Measurements from ENCODE around the gene UVRAG. TPM values are rescaled to one million over a fixed set of nuclear protein-coding genes. Genes with fewer than 3 reads are reported as not detected.
A peak's percentile ranks its signal among the peaks of the same experiment; 100 is the strongest.

Gene UVRAG
- total RNA-seq, 2 donors from 2014 or later: 10.9 to 31.0 TPM

GRCh38 chr11:75797116-75797515 lies 17.9 kb upstream of the UVRAG start:
- ATAC-seq: no peak
- no peaks in the 10 kb centered on the region for H3K36me3 ChIP-seq (replicated peaks in 1 of 2; ENCODE audit: insufficient read depth in 1 of 2, low read depth in 2 of 2)
- intact Hi-C loops (cut with DNase I): no loop called here
- no peak for DNase-seq
- no peaks in the 10 kb centered on the region for H3K27me3 ChIP-seq
- no peak overlapping the region for H3K4me3 ChIP-seq
- H3K27ac ChIP-seq: no peak overlapping the region
- H3K9me3 ChIP-seq: no peaks in the 10 kb centered on the region
- peaks cover 25% of the 10 kb centered on the region for H3K4me1 ChIP-seq
- TF ChIP-seq CTCF (IDR thresholded peaks at IDR 0.05) (no peak), POLR2A (IDR thresholded peaks at IDR 0.05) (no peak)
- WGBS, 2 donors: 93% methylated on average over 3 to 8 of the region's 8 CpGs

- H3K4me1 ChIP-seq: peaks cover 25% of the 10 kb centered on the region
- no peaks in the 10 kb centered on the region for H3K36me3 ChIP-seq (replicated peaks in 1 of 2; ENCODE audit: insufficient read depth in 1 of 2, low read depth in 2 of 2)
- no peak overlapping the region for H3K27ac ChIP-seq
- H3K27me3 ChIP-seq: no peaks in the 10 kb centered on the region
- DNase-seq: no peak
- TF ChIP-seq POLR2A (IDR thresholded peaks at IDR 0.05): no peak
- no peak for TF ChIP-seq CTCF (IDR thresholded peaks at IDR 0.05)
- H3K9me3 ChIP-seq: no peaks in the 10 kb centered on the region
- WGBS, 2 donors: 100% methylated on average over 1 of the region's 1 CpG; no CpG with 5 or more reads in 1 of the 2 donors
- no peak for ATAC-seq
- H3K4me3 ChIP-seq: no peak overlapping the region
- intact Hi-C loops (cut with DNase I): no loop called here
These were observed 17.2 kb upstream of the UVRAG start for GRCh38 chr11:75797792-75798191.

- H3K4me3 ChIP-seq: no peak overlapping the region
- no peak for DNase-seq
- WGBS, 2 donors: 89 to 96% methylated on average over 6 to 7 of the region's 8 CpGs
- TF ChIP-seq POLR2A (IDR thresholded peaks at IDR 0.05) (no peak), CTCF (IDR thresholded peaks at IDR 0.05) (no peak)
- ATAC-seq: no peak
- no peak overlapping the region for H3K27ac ChIP-seq
- intact Hi-C loops (cut with DNase I): loop anchor here (10.0 kb wide), 1 partner anchor 65 kb away; no protein-coding TSS in a partner anchor
- H3K36me3 ChIP-seq (replicated peaks in 1 of 2; ENCODE audit: insufficient read depth in 1 of 2, low read depth in 2 of 2): no peaks in the 10 kb centered on the region
- H3K4me1 ChIP-seq: peaks cover 13% of the 10 kb centered on the region
- H3K9me3 ChIP-seq: no peaks in the 10 kb centered on the region
- H3K27me3 ChIP-seq: no peaks in the 10 kb centered on the region
These were observed 14.8 kb upstream of the UVRAG start for GRCh38 chr11:75800136-75800675.

GRCh38 chr11:75800728-75801361 lies 14.2 kb upstream of the UVRAG start:
- H3K27me3 ChIP-seq: no peaks in the 10 kb centered on the region
- TF ChIP-seq POLR2A (IDR thresholded peaks at IDR 0.05): no peak
- H3K4me1 ChIP-seq: peaks cover 7% of the 10 kb centered on the region
- ATAC-seq (no peak), DNase-seq (no peak)
- H3K9me3 ChIP-seq: no peaks in the 10 kb centered on the region
- intact Hi-C loops (cut with DNase I): loop anchor here (10.0 kb wide), 1 partner anchor 64 kb away; no protein-coding TSS in a partner anchor
- H3K27ac ChIP-seq: no peak overlapping the region
- H3K4me3 ChIP-seq: no peak overlapping the region
- 61 to 66% methylated on average over 6 of the region's 6 CpGs for WGBS, 2 donors
- H3K36me3 ChIP-seq (replicated peaks in 1 of 2; ENCODE audit: insufficient read depth in 1 of 2, low read depth in 2 of 2): no peaks in the 10 kb centered on the region

GRCh38 chr11:75801362-75802020 lies 13.5 kb upstream of the UVRAG start:
- no peaks in the 10 kb centered on the region for H3K27me3 ChIP-seq
- peak in 1 of 4 donors; percentile 60 for DNase-seq
- ATAC-seq: no peak

More at GRCh38 chr11:75801362-75802020, 13.5 kb upstream of the UVRAG start:
- Histone ChIP-seq H3K9me3 (no peaks in the 10 kb centered on the region), H3K27ac (no peak overlapping the region), H3K4me3 (no peak overlapping the region), H3K4me1 (peaks cover under 1% of the 10 kb centered on the region), H3K36me3 (replicated peaks in 1 of 2; ENCODE audit: insufficient read depth in 1 of 2, low read depth in 2 of 2) (no peaks in the 10 kb centered on the region)
- TF ChIP-seq POLR2A (IDR thresholded peaks at IDR 0.05) (no peak), CTCF (IDR thresholded peaks at IDR 0.05) (no peak)
- intact Hi-C loops (cut with DNase I): loop anchor here (10.0 kb wide), 1 partner anchor 63 kb away; no protein-coding TSS in a partner anchor
- WGBS, 2 donors: 80 to 90% methylated on average over 5 to 9 of the region's 9 CpGs
